Neural cell (in vitro differentiated cells): Measurements from ENCODE around the gene PSMG4. TPM values are rescaled to one million over a fixed set of nuclear protein-coding genes. Genes with fewer than 3 reads are reported as not detected.

Experiments used
- H2AFZ ChIP-seq: fragments of 200-600, 300-800 bp; sonication (generic), shearing (Covaris generic); 2 replicates; pipeline ENCODE4 v1.6.0; 2014; ENCODE audit warnings: low read depth, mild to moderate bottlenecking, antibody characterized with exemption, low read length, moderate library complexity
- H3F3A ChIP-seq: fragments of 200-600 bp; shearing (Covaris generic); 2 replicates; pipeline ENCODE4 v1.6.1; 2016; ENCODE audit warnings: mild to moderate bottlenecking, moderate library complexity, mixed read lengths, antibody characterized with exemption, low read length; ENCODE audit not compliant: insufficient read depth, poor library complexity, severe bottlenecking
- H3K27ac ChIP-seq: fragments of 200-600, 300-800 bp; sonication (generic), shearing (Covaris generic); 2 replicates; pipeline ENCODE4 v1.5.1; 2014; ENCODE audit warnings: mild to moderate bottlenecking, low read length, moderate library complexity
- H3K27me3 ChIP-seq: fragments of 300-800, 200-600 bp; sonication (generic), shearing (Covaris generic); 2 replicates; pipeline ENCODE4 v1.6.0; 2014; ENCODE audit warnings: mild to moderate bottlenecking, low read depth, low read length, moderate library complexity; ENCODE audit not compliant: insufficient read depth
- H3K36me3 ChIP-seq: fragments of 300-800, 200-600 bp; sonication (generic), shearing (Covaris generic); 2 replicates; pipeline ENCODE4 v1.5.1; 2014; ENCODE audit warnings: mild to moderate bottlenecking, antibody characterized with exemption, low read length, moderate library complexity; ENCODE audit not compliant: insufficient read depth
- H3K4me2 ChIP-seq: fragments of 300-800, 200-600 bp; sonication (generic), shearing (Covaris generic); 2 replicates; pipeline ENCODE4 v1.6.0; 2014; ENCODE audit warnings: mild to moderate bottlenecking, low read length
- H3K4me3 ChIP-seq: fragments of 300-800, 200-600 bp; sonication (generic), shearing (Covaris generic); 2 replicates; pipeline ENCODE4 v1.5.1; 2014; ENCODE audit warnings: mild to moderate bottlenecking, low read length, moderate library complexity
- H3K79me2 ChIP-seq: fragments of 200-600 bp; shearing (Covaris generic); replicated peaks from 2 replicates; pipeline ENCODE4 v1.6.0; 2014; ENCODE audit warnings: mild to moderate bottlenecking, low read length, moderate library complexity; ENCODE audit not compliant: insufficient read depth
- H3K9ac ChIP-seq: fragments of 300-800, 200-600 bp; sonication (generic), shearing (Covaris generic); 2 replicates; pipeline ENCODE4 v1.6.1; 2016; ENCODE audit warnings: mild to moderate bottlenecking, low read length, mixed read lengths
- H3K9me2 ChIP-seq: fragments of 200-600 bp; shearing (Covaris generic); 2 replicates; pipeline ENCODE4 v1.6.1; 2016; ENCODE audit warnings: mild to moderate bottlenecking, low read length, mixed read lengths; ENCODE audit not compliant: insufficient read depth
- H3K9me3 ChIP-seq: fragments of 200-600, 300-800 bp; sonication (generic), shearing (Covaris generic); 2 replicates; pipeline ENCODE4 v1.6.1; 2016; ENCODE audit warnings: mild to moderate bottlenecking, mixed run types, low read length, moderate library complexity, mixed read lengths
- H4K20me1 ChIP-seq: fragments of 200-600 bp; shearing (Covaris generic); 2 replicates; pipeline ENCODE4 v1.6.1; 2016; ENCODE audit warnings: mild to moderate bottlenecking, mixed run types; ENCODE audit not compliant: insufficient read depth
- EP300 ChIP-seq: fragments of 450-650 bp; conservative IDR thresholded peaks from 2 replicates; pipeline ENCODE4 v1.6.1; 2014; ENCODE audit warnings: antibody characterized with exemption, mild to moderate bottlenecking, moderate library complexity; ENCODE audit not compliant: poor library complexity, severe bottlenecking
- EZH2 ChIP-seq: fragments of 200-600, 300-800 bp; shearing (Covaris generic), sonication (generic); IDR thresholded peaks from 2 replicates; pipeline ENCODE4 v1.6.1; 2014; ENCODE audit warnings: antibody characterized with exemption, low read length, borderline replicate concordance, mild to moderate bottlenecking; ENCODE audit not compliant: insufficient read depth, poor library complexity, severe bottlenecking
- MXI1 ChIP-seq: fragments of 450-650 bp; conservative IDR thresholded peaks from 2 replicates; pipeline ENCODE4 v1.6.1; 2014; ENCODE audit warnings: antibody characterized with exemption, mild to moderate bottlenecking; ENCODE audit not compliant: poor library complexity, severe bottlenecking
- POLR2AphosphoS5 ChIP-seq: IDR thresholded peaks from 2 replicates; pipeline ENCODE4 v1.6.1; 2012
- RAD21 ChIP-seq: fragments of 450-650 bp; conservative IDR thresholded peaks from 2 replicates; pipeline ENCODE4 v1.6.1; 2014; ENCODE audit warnings: antibody characterized with exemption, mild to moderate bottlenecking, moderate library complexity
- SMC3 ChIP-seq: fragments of 450-650 bp; conservative IDR thresholded peaks from 2 replicates; pipeline ENCODE4 v1.6.1; 2014; ENCODE audit warnings: antibody characterized with exemption, mild to moderate bottlenecking, moderate library complexity; ENCODE audit not compliant: poor library complexity
- TAF1 ChIP-seq: IDR thresholded peaks from 2 replicates; pipeline ENCODE4 v1.6.1; 2012; ENCODE audit warnings: low read depth
- polyA plus RNA-seq: library from polyadenylated mRNA; depleted of rRNA; stranded (reverse); fragments of >200 nt; gene quantifications from 2 replicates; pipeline ENCODE4 v1.2.3, GENCODE V29; 2014
- TF ChIP-seq, protein P1 (sequence below): IDR thresholded peaks from 2 replicates; pipeline ENCODE4 v1.6.1; 2012; ENCODE audit warnings: borderline replicate concordance
- TF ChIP-seq, protein P2 (sequence below): fragments of 450-650 bp; IDR thresholded peaks from 2 replicates; pipeline ENCODE4 v1.5.1; 2014; ENCODE audit warnings: antibody characterized with exemption, mild to moderate bottlenecking, moderate library complexity; ENCODE audit not compliant: poor library complexity, severe bottlenecking

PSMG4 gene
- polyA plus RNA-seq, 1 donor from 2014 or later, result 52.0 TPM

DNA sequence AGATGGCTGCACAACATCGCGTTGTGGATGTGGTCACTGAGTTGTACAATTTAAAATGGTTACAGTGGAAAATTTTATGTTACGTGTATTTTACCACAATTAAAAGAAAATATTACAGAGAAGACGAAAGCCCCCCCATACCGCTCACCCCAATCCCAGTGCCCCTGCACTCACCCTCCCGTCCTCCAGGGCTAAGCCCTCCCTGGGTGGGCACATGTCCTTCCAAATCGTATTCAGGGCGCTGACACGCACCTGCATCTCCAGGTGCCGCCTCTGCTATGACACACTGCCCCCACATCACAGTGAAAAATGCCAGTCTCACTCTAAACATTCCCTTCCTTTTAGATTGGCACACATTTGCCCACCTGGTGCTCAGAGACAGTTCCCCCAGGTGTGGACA lies 49.4 kb downstream of the PSMG4 start:
- no peak overlapping the region for H3K4me3 ChIP-seq

DNA sequence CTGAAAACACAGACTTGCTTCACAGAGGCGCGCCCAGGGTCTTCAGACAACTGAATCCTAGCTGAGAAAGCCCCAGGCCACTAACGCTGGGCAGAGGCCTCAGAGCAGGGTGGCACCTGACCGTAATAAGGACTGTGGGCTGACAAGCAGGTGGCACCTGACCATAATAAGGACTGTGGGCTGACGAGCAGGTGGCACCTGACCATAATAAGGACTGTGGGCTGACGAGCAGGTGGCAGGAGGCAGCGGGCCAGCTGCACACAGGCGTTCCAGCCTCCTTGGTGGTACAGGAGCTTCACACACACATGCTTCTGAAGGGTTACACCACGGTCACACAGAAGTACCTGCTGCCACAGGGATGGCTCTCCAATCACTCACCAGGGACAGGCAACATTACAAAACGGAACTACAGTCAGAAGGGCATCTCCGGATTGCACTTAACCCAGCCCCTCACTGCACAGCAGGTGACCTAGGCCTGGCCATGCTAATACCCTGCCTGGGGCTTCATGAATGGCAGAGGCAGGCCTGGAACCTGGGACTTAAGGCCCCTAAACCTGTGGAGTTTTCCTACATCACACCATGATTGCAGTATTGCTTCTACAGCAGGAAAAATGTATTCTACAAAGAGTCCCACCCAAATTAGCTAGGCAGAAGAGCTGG lies 50.8 kb downstream of the PSMG4 start:
- no peaks in the 10 kb centered on the region for H3K27me3 ChIP-seq
- H2AFZ ChIP-seq, result no peak overlapping the region
- no peaks in the 10 kb centered on the region for H3K9me3 ChIP-seq
- TF ChIP-seq EZH2 (no peak), SMC3 (no peak), MXI1 (no peak), EP300 (no peak), RAD21 (no peak), TAF1 (no peak), POLR2AphosphoS5 (no peak)
- TF ChIP-seq, protein P1, sequence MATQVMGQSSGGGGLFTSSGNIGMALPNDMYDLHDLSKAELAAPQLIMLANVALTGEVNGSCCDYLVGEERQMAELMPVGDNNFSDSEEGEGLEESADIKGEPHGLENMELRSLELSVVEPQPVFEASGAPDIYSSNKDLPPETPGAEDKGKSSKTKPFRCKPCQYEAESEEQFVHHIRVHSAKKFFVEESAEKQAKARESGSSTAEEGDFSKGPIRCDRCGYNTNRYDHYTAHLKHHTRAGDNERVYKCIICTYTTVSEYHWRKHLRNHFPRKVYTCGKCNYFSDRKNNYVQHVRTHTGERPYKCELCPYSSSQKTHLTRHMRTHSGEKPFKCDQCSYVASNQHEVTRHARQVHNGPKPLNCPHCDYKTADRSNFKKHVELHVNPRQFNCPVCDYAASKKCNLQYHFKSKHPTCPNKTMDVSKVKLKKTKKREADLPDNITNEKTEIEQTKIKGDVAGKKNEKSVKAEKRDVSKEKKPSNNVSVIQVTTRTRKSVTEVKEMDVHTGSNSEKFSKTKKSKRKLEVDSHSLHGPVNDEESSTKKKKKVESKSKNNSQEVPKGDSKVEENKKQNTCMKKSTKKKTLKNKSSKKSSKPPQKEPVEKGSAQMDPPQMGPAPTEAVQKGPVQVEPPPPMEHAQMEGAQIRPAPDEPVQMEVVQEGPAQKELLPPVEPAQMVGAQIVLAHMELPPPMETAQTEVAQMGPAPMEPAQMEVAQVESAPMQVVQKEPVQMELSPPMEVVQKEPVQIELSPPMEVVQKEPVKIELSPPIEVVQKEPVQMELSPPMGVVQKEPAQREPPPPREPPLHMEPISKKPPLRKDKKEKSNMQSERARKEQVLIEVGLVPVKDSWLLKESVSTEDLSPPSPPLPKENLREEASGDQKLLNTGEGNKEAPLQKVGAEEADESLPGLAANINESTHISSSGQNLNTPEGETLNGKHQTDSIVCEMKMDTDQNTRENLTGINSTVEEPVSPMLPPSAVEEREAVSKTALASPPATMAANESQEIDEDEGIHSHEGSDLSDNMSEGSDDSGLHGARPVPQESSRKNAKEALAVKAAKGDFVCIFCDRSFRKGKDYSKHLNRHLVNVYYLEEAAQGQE, result no peak
- TF ChIP-seq, protein P2, sequence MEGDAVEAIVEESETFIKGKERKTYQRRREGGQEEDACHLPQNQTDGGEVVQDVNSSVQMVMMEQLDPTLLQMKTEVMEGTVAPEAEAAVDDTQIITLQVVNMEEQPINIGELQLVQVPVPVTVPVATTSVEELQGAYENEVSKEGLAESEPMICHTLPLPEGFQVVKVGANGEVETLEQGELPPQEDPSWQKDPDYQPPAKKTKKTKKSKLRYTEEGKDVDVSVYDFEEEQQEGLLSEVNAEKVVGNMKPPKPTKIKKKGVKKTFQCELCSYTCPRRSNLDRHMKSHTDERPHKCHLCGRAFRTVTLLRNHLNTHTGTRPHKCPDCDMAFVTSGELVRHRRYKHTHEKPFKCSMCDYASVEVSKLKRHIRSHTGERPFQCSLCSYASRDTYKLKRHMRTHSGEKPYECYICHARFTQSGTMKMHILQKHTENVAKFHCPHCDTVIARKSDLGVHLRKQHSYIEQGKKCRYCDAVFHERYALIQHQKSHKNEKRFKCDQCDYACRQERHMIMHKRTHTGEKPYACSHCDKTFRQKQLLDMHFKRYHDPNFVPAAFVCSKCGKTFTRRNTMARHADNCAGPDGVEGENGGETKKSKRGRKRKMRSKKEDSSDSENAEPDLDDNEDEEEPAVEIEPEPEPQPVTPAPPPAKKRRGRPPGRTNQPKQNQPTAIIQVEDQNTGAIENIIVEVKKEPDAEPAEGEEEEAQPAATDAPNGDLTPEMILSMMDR, result no peak
- no peak overlapping the region for H3K27ac ChIP-seq
- peaks cover 4% of the 10 kb centered on the region for H3K36me3 ChIP-seq
- no peaks in the 10 kb centered on the region for H3F3A ChIP-seq
- no peak overlapping the region for H3K9ac ChIP-seq
- H3K79me2 ChIP-seq, result no peaks in the 10 kb centered on the region
- H3K9me2 ChIP-seq, result no peaks in the 10 kb centered on the region
- H3K4me3 ChIP-seq, result no peak overlapping the region
- no peak overlapping the region for H3K4me2 ChIP-seq
- no peaks in the 10 kb centered on the region for H4K20me1 ChIP-seq

More for the DNA sequence above, 49.4 kb downstream of the PSMG4 start:
- Histone ChIP-seq H3F3A (no peaks in the 10 kb centered on the region), H4K20me1 (no peaks in the 10 kb centered on the region), H3K27ac (no peak overlapping the region), H3K9me2 (no peaks in the 10 kb centered on the region), H3K9me3 (no peaks in the 10 kb centered on the region), H2AFZ (no peak overlapping the region), H3K79me2 (no peaks in the 10 kb centered on the region), H3K9ac (no peak overlapping the region), H3K36me3 (peaks cover 4% of the 10 kb centered on the region), H3K27me3 (no peaks in the 10 kb centered on the region), H3K4me2 (no peak overlapping the region)
- TF ChIP-seq, protein P2, result no peak
- no peak for TF ChIP-seq POLR2AphosphoS5
- TF ChIP-seq TAF1, result no peak
- TF ChIP-seq EZH2, result no peak
- TF ChIP-seq MXI1, result no peak
- no peak for TF ChIP-seq SMC3
- no peak for TF ChIP-seq EP300
- TF ChIP-seq, protein P1, result no peak
- no peak for TF ChIP-seq RAD21
